Fibroblast of lung (primary cell): ENCODE results near the gene FAM25G. TPM values are rescaled to one million over a fixed set of nuclear protein-coding genes. Genes with fewer than 3 reads are reported as not detected.

ENCODE experiments used
- DNase-seq, 2 donors: peaks; one replicate each; pipeline versions ENCODE4 v3.0.0 to v3.0.0-alpha.2; 2010; ENCODE audit warnings: low read depth in 2 of 2
- H2AFZ ChIP-seq: 2 replicates; pipeline ENCODE4 v1.5.1; 2012; ENCODE audit warnings: low read length, control low read depth, inconsistent platforms
- H3K27ac ChIP-seq: 2 replicates; pipeline ENCODE4 v1.5.1; 2011; ENCODE audit warnings: low read length, control low read depth; ENCODE audit not compliant: insufficient read depth
- H3K27me3 ChIP-seq: 2 replicates; pipeline ENCODE4 v1.5.1; 2011; ENCODE audit warnings: mild to moderate bottlenecking, low read length; ENCODE audit not compliant: control insufficient read depth, insufficient read depth
- H3K36me3 ChIP-seq: 2 replicates; pipeline ENCODE4 v1.5.1; 2011; ENCODE audit warnings: low read length; ENCODE audit not compliant: control insufficient read depth, insufficient read depth
- H3K4me1 ChIP-seq: 2 replicates; pipeline ENCODE4 v1.5.1; 2011; ENCODE audit warnings: low read length; ENCODE audit not compliant: control insufficient read depth, insufficient read depth; ENCODE audit errors: extremely low read depth
- H3K4me2 ChIP-seq: 2 replicates; pipeline ENCODE4 v1.5.1; 2011; ENCODE audit warnings: low read length, control low read depth; ENCODE audit not compliant: insufficient read depth; ENCODE audit errors: extremely low read depth
- H3K4me3 ChIP-seq, 4 experiments: fragments of 200-600 bp in 1 of 4; sonication (generic) in 1 of 4; replicated peaks in 1 of 4; 2 replicates each; pipeline ENCODE4 v1.5.1; 2011 to 2016; ENCODE audit warnings: low read length in 4 of 4, low read depth in 3 of 4, mild to moderate bottlenecking in 3 of 4, control low read depth in 2 of 4, inconsistent platforms in 1 of 4, mixed read lengths in 1 of 4; ENCODE audit not compliant: insufficient read depth in 1 of 4; ENCODE audit errors: control extremely low read depth in 1 of 4
- H3K79me2 ChIP-seq: 2 replicates; pipeline ENCODE4 v1.5.1; 2012; ENCODE audit warnings: mild to moderate bottlenecking, low read length, inconsistent platforms; ENCODE audit not compliant: control insufficient read depth, insufficient read depth
- H3K9ac ChIP-seq: 2 replicates; pipeline ENCODE4 v1.5.1; 2011; ENCODE audit warnings: mild to moderate bottlenecking, low read length, control low read depth; ENCODE audit not compliant: insufficient read depth
- H3K9me3 ChIP-seq: 2 replicates; pipeline ENCODE4 v1.5.1; 2012; ENCODE audit warnings: low read depth, low read length; ENCODE audit not compliant: control insufficient read depth, insufficient read depth
- H4K20me1 ChIP-seq: 2 replicates; pipeline ENCODE4 v1.5.1; 2011; ENCODE audit warnings: low read length; ENCODE audit not compliant: control insufficient read depth, insufficient read depth; ENCODE audit errors: extremely low read depth
- EZH2 ChIP-seq: IDR thresholded peaks from 2 replicates; pipeline ENCODE4 v1.5.1; 2012; ENCODE audit warnings: low read length, control low read depth, mild to moderate bottlenecking; ENCODE audit errors: missing control alignments
- polyA plus RNA-seq, 2 donors: library from polyadenylated mRNA; depleted of rRNA in 1 of 2; stranded (reverse) in 1 of 2; unstranded in 1 of 2; fragments of >200 nt; gene quantifications; 2 replicates each; pipeline ENCODE4 v1.2.1, GENCODE V29; 2011 to 2012; ENCODE audit warnings: missing spikeins in 1 of 2
- total RNA-seq: library from RNA; depleted of rRNA; stranded (reverse); fragments of >200 nt; gene quantifications from 2 replicates; pipeline ENCODE4 v1.2.1, GENCODE V29; 2014
- TF ChIP-seq, protein P1 (sequence below), 2 donors: IDR thresholded peaks in 1 of 2; conservative IDR thresholded peaks in 1 of 2; 1 replicate in 1 of 2; 2 replicates in 1 of 2; pipeline ENCODE4 v1.5.1; 2011 to 2012; ENCODE audit warnings: low read length in 2 of 2, control low read depth in 1 of 2, inconsistent platforms in 1 of 2, low read depth in 1 of 2, mild to moderate bottlenecking in 1 of 2

FAM25G gene
- total and polyA plus RNA-seq, 2 donors (not counting 1 experiment from before 2014, with no cell fraction given): not detected

DNA sequence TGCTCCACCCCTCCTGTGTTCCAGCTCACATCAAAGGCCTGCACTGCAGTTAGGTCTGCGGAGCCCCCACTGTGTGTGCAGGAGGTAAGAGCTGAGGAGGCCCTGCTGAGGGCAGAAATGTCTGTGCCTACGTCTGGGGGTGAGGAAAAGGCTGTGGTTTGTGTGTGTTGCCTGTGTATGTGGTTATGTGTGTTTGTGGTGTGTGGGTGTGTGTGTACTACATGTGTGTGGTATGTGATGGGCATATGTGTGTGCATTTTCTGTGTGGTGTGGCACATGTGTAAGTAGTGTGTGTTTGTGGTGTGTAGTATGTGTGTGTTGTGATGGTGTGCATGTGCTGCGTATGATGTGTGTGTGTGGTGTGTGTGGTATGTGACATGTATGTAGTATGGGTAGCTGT, 43.8 kb downstream of the FAM25G start:
- Histone ChIP-seq H3K4me1 (no peaks in the 10 kb centered on the region), H4K20me1 (no peaks in the 10 kb centered on the region), H3K4me3 (no peak overlapping the region), H3K36me3 (no peaks in the 10 kb centered on the region), H3K4me2 (no peak overlapping the region), H3K79me2 (no peaks in the 10 kb centered on the region), H3K9ac (no peak overlapping the region), H3K27me3 (peaks cover 14% of the 10 kb centered on the region), H3K27ac (no peak overlapping the region), H2AFZ (no peak overlapping the region), H3K9me3 (no peaks in the 10 kb centered on the region)
- no peak for DNase-seq
- TF ChIP-seq, protein P1, sequence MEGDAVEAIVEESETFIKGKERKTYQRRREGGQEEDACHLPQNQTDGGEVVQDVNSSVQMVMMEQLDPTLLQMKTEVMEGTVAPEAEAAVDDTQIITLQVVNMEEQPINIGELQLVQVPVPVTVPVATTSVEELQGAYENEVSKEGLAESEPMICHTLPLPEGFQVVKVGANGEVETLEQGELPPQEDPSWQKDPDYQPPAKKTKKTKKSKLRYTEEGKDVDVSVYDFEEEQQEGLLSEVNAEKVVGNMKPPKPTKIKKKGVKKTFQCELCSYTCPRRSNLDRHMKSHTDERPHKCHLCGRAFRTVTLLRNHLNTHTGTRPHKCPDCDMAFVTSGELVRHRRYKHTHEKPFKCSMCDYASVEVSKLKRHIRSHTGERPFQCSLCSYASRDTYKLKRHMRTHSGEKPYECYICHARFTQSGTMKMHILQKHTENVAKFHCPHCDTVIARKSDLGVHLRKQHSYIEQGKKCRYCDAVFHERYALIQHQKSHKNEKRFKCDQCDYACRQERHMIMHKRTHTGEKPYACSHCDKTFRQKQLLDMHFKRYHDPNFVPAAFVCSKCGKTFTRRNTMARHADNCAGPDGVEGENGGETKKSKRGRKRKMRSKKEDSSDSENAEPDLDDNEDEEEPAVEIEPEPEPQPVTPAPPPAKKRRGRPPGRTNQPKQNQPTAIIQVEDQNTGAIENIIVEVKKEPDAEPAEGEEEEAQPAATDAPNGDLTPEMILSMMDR (conservative IDR thresholded peaks at IDR 0.05 in 1 of 2, IDR thresholded peaks at IDR 0.05 in 1 of 2; ENCODE audit: low read depth in 1 of 2, low read length in 2 of 2): no peak
- TF ChIP-seq EZH2: no peak

DNA sequence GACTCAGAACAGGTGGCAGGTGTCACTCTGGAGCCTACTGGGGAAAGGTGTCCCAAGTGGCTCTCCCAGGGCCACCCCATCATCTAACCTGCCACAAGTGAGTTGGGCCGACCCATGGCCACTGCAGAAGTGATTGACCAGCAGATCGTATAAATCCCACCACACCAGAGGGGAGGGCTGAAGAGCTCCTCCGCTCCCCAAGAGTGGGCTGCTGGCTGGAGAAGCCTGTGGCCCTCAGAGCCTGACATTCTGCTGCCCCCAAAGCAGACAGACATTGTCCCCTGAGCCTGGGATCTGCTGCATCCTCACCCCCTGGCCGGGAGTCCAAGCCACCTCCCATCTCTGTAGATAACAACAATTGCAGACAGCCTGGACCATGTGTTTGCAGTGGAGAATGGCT, 44.3 kb downstream of the FAM25G start:
- no peak overlapping the region for H2AFZ ChIP-seq
- H3K4me1 ChIP-seq: no peaks in the 10 kb centered on the region
- no peak for TF ChIP-seq EZH2
- TF ChIP-seq, protein P1 (conservative IDR thresholded peaks at IDR 0.05 in 1 of 2, IDR thresholded peaks at IDR 0.05 in 1 of 2; ENCODE audit: low read depth in 1 of 2, low read length in 2 of 2): no peak
- no peak overlapping the region for H3K9ac ChIP-seq
- no peaks in the 10 kb centered on the region for H3K79me2 ChIP-seq
- no peak overlapping the region for H3K27ac ChIP-seq
- no peaks in the 10 kb centered on the region for H3K9me3 ChIP-seq
- H4K20me1 ChIP-seq: no peaks in the 10 kb centered on the region
- peaks cover 14% of the 10 kb centered on the region for H3K27me3 ChIP-seq
- no peak overlapping the region for H3K4me3 ChIP-seq
- no peaks in the 10 kb centered on the region for H3K36me3 ChIP-seq
- DNase-seq: no peak
- H3K4me2 ChIP-seq: no peak overlapping the region

DNA sequence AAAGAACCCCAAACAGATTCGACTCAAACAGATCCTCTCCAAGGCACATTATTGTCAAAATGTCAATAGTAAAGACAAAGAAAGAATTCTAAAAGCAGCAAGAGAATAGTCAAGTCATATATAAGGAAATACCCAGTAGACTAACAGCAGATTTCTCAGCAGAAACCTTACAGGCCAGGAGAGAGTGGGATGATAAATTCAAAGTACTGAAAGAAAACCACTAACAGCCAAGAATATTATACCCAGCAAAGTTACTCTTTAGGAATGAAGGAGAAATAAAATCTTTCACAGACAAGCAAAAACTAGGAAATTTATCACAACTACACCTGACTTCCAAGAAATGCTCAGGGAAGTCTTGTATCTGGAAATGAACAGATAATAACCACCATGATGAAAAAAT, 45.8 kb downstream of the FAM25G start:
- Histone ChIP-seq H2AFZ (no peak overlapping the region), H3K4me1 (no peaks in the 10 kb centered on the region), H3K79me2 (no peaks in the 10 kb centered on the region), H3K9ac (no peak overlapping the region), H3K4me2 (no peak overlapping the region), H3K4me3 (no peak overlapping the region), H3K36me3 (no peaks in the 10 kb centered on the region), H3K27me3 (peaks cover 12% of the 10 kb centered on the region), H4K20me1 (no peaks in the 10 kb centered on the region), H3K9me3 (no peaks in the 10 kb centered on the region), H3K27ac (no peak overlapping the region)
- no peak for TF ChIP-seq EZH2
- TF ChIP-seq, protein P1 (conservative IDR thresholded peaks at IDR 0.05 in 1 of 2, IDR thresholded peaks at IDR 0.05 in 1 of 2; ENCODE audit: low read depth in 1 of 2, low read length in 2 of 2): no peak
- DNase-seq: no peak
